HUDEP-2 (cell line): Measurements from ENCODE around the gene MTO1.

ENCODE experiments used
- DNase-seq, 76 experiments: peaks; one replicate each; lab custom pipeline; 2025; ENCODE audit not compliant: unreplicated experiment in 76 of 76; lab: John Stamatoyannopoulos, UW

The MTO1 gene, protein sequence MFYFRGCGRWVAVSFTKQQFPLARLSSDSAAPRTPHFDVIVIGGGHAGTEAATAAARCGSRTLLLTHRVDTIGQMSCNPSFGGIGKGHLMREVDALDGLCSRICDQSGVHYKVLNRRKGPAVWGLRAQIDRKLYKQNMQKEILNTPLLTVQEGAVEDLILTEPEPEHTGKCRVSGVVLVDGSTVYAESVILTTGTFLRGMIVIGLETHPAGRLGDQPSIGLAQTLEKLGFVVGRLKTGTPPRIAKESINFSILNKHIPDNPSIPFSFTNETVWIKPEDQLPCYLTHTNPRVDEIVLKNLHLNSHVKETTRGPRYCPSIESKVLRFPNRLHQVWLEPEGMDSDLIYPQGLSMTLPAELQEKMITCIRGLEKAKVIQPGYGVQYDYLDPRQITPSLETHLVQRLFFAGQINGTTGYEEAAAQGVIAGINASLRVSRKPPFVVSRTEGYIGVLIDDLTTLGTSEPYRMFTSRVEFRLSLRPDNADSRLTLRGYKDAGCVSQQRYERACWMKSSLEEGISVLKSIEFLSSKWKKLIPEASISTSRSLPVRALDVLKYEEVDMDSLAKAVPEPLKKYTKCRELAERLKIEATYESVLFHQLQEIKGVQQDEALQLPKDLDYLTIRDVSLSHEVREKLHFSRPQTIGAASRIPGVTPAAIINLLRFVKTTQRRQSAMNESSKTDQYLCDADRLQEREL

DNA sequence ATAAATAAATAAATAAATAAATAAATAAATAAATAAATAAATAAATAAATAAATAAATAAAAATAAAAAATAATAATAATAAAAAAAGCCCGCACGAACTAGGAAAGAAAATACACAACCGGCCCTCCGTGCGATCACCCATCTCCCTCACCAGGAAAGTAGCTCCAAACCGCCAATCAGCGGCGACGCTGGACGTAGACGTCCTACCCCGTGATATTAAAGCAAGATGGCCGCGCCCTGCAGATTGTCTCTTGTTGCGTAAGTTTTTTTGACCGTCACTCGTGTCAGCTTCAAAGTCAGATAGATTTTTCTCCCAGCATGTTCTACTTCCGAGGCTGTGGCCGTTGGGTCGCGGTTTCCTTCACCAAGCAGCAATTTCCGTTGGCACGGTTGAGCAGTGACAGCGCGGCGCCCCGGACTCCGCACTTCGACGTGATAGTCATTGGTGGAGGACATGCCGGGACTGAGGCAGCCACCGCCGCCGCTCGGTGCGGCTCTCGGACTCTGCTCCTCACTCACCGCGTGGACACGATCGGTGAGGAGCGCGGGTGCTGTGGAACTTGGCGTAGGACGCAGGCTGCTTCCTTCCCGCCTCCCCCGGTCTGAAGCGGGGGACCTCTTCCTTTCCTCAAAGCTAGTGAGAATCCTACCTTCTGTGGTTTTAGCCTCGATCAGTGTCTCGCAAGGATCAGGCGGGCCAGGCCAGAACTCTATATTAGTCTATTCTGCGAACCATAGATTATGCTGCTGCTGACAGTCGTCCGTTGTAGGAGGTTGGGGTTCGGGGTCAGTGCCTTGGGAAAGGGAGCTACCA is at the start of gene MTO1:
Gene MTO1, plus strand, starts transcription at position 201 of the 814 bp plus-strand sequence. Its CDS starts 118 bp downstream, at position 319.
- peak in 74 of 76 experiments; percentile 21 to 94 (median 84) for DNase-seq

DNA sequence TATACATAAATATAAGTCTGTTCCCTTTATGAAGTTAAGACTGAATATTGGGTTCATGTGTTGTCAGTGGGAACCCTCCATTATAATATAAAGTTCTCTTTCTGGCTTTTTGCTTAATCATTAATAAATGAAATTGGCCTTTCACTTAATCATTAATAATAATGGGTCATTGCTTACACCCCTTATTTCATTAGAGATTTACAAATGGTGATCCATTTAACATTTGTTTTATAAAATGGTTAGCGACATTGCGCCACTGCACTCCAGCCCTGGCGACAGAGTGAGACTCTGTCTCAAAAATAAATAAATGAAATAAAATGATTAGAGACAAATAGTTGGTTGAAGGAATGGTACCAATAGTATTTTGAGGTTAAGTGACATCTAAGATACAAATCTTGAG is 48.4 kb upstream of the MTO1 start:
- no peak for DNase-seq

DNA sequence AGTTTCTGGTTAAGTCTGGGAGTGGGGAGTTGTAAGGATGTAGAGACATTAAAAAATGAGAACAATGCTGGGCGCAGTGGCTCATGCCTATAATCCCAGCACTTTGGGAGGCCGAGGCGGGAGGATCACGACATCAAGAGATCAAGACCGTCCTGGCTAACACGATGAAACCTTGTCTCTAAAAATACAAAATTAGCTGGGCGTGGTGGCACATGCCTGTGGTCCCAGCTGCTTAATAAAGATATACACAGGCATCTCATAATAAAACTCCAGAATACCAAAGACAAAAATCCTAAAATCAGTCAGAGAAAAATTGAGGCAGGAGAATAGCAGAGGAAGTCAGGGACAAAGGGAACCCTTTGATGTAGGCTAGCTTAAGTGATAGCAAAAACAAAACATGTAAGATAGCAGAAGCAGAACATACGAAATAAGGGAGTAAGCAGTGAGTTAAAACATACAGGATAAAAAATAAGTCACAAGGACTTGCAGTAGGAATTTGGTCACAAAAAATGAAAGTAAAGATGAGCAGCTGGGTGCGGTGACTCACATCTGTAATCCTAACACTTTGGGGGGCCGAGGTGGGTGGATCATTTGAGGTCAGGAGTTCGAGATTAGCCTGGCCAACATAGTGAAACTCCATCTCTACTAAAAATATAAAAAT is 43.3 kb upstream of the MTO1 start:
- DNase-seq: no peak

DNA sequence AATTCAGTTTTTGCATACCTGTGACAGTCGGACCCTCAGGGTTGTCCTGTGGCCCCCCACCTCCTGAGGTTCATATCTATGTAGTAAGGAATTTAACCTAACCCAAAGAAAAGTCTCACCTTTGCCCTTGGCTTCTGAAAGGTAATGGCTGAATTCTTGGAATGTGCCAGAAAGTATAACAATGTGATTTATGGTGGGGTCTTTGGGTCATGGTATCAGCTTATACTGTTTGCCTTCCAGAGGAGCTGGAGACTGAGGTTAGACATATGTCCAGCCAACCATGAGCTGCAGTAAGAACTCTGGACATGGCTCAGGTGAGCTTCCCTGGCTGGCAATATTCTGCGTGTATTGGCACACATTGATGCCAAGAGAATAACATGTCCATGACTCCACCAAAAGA is 40.0 kb upstream of the MTO1 start:
- DNase-seq: no peak

DNA sequence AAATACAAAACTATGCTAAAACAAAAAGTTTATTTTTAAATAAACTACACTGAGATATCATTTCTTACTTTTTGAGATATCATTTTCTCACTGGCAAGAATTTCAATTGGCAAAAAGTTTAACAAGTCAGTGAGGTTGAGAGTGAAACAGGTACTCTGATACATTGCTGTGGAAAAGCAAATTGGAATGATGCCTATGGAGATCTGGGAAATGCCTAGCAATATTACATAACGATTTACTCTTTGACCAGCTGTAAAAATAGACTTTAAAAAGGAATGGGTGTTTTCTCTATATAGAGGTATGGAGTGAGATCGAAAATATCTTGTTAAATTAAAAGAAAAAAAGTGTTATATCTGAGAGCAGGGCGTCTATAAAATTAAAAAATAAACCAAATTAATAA is 26.3 kb upstream of the MTO1 start:
- DNase-seq: no peak

DNA sequence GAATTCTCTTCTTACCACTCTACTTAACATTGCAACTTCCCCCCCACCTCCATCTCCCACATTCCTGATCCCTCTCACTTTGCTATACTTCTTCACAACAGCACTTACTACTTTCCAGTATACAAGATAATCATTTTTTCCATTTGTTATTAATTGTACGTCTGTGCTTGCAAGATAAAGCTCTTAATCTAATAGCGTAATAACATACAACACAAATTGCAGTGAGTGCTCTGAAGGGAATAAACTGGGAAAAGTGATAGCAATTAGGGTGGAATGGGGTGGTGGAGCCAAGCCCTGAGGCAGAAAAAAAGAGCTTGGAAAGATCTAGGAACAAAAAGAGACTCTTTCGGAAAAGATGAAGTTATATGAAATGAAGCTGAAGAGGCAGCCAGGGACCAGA is 18.0 kb upstream of the MTO1 start:
- no peak for DNase-seq

DNA sequence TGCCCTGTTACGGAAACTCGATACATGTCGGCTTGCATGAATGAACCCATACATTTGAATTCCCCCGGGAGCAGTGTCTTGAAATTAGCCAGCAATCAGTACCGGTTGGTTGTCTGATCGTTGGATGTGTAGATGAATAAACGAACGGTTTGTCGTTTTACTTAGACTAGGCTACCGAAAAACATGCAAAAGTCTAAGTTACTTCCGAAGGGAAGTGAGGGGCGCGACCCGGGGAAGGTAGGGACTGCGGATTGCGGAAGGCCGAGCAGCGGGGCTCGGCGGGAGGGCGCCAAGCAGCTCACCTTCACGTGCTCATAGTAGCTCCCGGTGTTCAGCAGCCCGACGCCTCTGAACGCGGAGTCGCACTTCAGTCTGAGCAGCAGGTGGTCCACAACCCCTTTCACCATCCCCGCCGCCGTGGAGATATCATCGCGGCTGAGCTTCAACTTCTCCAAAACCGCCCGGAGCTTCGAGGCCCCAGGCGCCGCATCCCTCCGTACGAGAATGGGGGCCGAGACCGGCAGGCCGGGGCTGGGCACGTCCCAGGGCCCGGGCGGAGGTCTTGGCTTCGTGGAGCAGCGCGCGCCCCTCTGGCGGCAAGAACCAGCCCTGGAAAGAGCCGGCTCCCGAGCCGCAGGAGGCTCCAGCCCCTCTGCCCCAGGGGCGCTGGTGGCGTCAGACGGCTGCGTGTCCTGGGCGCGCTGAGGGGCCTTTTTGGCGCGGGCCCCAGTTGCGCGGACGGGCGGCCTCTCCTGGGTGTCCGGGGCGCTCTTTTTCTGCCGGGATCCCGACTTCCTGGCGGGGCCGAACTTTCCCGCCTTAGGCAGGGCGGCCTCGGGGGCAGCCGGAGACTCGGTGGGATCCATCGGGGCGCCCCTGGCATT is 10.1 kb upstream of the MTO1 start:
- peak in 51 of 76 experiments; percentile 14 to 91 (median 51) for DNase-seq

DNA sequence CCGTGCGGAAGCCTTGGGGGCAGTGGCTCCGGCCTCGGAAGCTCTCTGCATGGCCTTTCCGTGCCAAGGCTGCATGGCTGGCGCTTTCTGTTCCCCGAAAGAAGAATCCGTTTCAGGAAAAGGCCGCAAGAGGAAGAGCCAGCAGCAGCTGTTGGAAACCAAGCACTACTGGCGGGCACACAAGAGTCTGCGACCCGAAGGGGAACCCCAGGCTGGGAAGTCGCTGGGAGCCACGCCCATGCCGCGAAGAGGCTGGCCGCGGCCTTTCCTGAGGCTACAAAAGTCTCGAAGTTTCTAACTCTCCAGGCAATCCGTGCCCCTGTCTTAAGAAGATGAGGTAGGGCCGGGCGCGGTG is 9.5 kb upstream of the MTO1 start, which contains the start of gene CGAS:
Gene CGAS, minus strand, starts transcription at position 191 of the 355 bp plus-strand sequence. Its CDS starts 116 bp downstream, at position 75.
- DNase-seq: peak in 71 of 76 experiments; percentile 31 to 91 (median 69)

DNA sequence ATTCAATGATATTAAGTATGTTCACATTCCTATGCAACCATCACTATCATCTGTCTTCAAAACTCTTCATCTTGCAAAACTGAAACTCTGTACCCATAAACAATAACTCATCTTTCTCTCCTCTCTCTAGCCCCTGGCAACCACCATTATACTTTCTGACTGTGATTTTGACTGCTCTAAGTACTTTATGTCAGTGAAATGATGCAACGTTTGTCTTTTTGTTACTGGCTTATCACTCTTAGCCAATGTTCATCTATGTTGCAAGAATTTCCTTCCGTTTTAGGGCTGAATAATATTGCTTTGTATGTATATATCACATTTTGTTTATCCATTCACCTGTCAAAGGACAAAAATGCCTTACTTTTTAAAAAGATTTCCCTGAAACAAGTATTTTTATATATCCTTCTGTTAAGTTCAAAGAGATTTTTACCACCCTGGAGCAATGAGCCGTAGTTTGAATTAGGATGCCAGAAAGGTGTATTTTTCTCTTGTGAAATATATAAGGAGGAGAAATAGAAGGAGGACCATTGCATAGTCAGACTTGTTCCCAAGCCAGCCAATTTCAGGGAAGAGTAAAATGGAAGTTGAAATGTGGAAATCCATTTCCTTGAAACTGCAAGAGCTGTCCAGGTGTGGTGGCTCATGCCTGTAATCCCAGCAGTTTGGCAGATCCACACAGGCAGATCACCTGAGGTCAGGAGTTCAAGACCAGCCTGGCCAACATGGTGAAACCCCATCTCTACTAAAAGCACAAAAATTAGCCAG is 5.5 kb upstream of the MTO1 start:
- peak in 1 of 76 experiments; percentile 21 for DNase-seq

DNA sequence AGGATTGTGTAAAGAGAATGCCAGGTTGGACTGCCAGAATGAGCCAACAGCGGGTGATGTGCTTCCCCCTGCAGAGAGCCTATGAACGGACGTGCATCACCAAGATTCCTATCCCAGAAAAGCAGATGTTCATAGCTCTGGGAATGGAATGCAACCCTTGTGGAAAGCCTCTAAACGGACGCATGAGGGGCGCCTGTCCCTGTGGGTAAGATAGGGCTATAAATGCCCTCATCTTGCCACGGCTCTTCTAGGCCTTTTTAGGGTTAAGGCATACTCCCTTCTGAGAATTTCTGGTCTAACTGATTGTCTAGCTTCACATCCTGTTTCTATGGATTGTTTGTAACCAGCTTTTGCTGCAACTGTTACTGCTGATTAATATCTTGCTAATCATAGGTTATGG is 2.1 kb upstream of the MTO1 start:
- peak in 45 of 76 experiments; percentile 6 to 75 (median 31) for DNase-seq

DNA sequence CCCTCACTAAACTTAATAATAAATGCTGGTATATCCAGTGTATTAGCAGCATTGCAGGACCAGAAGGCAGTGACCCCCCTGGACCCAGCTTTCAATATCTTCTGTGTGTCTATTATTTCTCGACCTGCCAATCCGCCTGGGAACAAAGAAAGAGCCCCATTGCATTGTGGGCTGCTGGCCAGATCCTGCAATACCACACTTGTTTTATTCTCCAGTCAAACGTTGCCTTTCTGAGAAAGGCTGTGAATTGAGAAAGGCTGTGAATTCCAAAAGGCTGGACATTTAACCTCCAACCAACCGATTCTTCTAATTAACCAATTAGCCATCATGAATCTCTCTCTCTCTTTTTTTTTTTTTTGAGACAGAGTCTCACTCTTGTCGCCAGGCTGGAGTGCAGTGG is 1.5 kb upstream of the MTO1 start:
- DNase-seq: peak in 43 of 76 experiments; percentile 12 to 72 (median 27)

DNA sequence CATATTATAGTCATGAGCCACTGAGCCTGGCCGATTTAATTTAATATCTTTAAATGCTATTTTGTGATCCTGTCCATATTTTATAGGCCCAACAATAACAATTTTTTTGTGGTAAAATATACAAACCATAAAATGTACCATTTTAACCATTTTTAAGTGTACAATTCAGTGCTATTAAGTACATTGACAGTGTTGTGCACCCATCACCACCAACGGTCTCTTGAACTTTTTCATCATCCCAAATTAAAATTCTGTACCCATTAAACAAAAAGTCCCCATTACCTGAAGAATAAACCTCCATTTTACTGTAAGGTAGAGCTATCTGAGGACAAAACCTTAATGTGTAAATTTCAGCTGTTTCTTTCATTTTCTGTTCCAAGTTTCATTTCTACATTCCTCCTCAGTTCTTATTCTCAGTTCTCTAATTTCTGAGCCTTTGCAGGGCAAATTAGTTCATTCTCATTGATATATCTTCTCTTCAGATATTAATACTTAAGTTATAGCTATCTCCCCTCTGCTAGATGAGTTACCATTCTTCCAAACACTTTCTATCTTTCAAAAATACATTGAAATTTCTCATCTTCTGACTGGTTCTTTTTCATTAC is 10.3 kb downstream of the MTO1 start:
- DNase-seq: no peak

DNA sequence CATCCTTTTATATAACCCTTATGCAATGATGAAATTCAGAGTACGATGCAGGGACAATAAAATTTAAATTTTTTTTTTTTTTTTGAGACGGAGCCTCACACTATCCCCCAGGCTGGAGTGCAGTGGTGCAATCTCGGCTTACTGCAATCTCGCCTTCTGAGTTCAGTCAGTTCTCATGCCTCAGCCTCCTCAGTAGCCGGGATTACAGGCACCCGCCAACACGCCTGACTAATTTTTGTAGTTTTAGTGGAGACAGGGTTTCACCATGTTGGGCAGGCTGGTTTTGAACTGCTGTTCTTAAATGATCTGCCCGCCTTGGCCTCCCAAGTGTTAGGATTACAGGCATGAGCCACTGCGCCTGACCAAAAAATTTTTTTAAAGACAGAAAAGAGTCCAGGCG is 15.2 kb downstream of the MTO1 start:
- DNase-seq: no peak

DNA sequence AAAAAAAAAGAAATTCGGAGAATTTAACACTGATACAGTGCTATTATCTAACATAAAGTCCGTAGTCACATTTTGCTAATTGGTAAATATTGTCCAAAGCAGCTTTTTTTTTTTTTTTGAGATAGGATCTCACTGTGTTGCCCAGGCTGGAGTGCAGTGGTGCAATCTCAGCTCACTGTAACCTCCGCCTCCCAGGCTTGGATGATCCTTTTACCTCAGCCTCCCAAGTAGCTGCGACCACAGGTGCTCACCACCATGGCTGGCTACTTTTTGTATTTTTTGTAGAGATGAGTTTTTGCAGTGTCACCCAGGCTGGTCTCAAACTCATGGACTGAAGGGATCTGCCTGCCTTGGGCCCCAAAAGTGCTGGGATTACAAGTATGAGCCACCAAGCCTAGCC is 15.9 kb downstream of the MTO1 start:
- DNase-seq: no peak

DNA sequence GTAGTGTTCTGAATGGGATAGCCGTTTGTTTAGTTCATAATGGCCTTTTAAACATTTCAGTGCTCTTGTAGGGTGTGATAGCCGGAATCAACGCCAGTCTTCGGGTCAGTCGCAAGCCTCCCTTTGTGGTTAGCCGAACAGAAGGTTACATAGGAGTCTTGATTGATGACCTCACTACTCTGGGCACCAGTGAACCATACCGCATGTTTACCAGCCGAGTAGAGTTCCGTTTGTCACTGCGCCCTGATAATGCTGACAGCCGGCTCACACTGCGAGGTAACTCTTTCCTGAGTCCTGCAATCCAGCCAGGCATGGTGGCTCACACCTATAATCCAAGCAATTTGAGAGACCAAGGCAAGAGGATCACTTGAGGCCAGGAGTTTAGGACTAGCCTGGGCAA is 20.4 kb downstream of the MTO1 start:
- no peak for DNase-seq

DNA sequence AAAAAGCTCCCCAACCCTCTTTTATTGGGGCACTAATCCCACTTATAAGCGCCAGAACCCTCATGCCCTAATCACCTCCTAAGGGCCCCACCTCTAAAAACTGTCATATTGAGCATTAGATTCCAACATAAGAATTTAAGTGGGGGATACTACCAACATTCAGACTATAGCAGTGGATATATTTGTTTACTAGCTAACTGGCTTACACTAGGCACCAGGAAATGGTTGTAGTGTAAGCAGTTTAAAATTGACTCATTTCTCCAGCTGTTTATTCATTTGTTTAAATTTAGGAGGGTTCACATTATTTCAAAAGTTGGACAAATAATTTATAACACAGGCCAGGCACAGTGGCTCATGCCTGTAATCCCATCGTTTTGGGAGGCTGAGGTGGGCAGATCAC is 22.9 kb downstream of the MTO1 start:
- DNase-seq: no peak

DNA sequence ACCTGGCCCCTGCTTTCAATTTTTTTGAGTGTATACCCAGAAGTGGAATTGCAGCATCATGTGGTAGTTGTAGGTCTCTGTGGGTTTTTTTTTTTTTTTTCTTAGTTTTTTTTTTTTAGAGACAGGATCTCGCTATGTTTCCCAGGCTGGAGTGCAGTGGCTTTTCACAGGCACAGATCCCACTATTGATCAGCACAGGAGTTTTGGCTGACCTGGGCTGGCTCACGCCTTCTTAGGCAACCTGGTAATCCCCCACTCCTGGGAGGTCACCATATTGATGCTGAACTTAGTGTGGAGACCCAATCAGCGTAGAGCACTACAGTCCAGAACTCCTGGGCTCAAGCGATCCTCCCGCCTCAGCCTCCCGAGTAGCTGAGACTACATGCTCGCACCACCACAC is 25.9 kb downstream of the MTO1 start:
- DNase-seq: no peak

DNA sequence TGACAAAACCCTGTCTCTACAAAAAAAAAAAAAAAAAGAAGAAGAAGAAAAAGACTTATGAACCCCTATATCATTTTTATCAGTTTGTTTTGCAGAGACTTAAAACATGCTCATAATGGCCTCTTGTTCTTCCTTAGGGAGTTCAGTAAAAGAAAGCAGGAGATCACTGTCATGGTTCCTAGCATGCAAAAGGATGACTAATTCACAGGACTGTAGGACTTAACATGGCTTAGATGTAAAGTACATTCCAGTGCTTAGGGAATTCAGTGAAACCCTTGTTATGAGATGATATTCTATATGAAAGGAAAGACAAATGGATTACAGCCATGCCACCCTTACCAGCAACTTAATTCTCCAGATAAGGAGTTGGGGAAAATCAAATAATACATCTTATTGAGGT is 29.8 kb downstream of the MTO1 start:
- DNase-seq: no peak

DNA sequence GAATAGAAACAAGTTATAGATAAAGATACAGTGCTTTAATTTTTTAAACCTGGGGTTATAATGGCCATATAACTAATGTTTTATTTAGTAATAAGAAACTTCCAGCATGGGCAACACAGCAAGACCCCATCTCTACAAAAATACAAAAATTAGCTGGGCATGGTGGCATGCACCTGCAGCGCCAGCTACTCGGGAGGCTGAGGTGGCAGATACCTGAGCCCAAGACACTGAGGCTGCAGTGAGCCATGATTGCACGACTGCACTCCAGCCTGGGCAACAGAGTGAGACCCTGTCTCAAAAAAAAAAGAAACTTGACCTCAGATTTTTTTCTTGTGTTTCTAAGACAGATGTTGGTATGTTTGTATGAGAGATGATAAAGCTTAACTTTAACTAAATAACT is 36.4 kb downstream of the MTO1 start:
- DNase-seq: no peak
